Hepatocyte (in vitro differentiated cells): ENCODE results near the gene ABHD16A.

Experiments used
- EZH2 ChIP-seq: fragments of 200-600 bp; sonication (generic); IDR thresholded peaks from 2 replicates; pipeline ENCODE4 v1.6.1; 2016; ENCODE audit warnings: antibody characterized with exemption, mild to moderate bottlenecking, borderline replicate concordance
- TF ChIP-seq, protein P1 (sequence below): fragments of 200-600 bp; sonication (generic); IDR thresholded peaks from 2 replicates; pipeline ENCODE4 v1.5.1; 2016; ENCODE audit warnings: antibody characterized with exemption, mild to moderate bottlenecking; ENCODE audit not compliant: poor library complexity

DNA sequence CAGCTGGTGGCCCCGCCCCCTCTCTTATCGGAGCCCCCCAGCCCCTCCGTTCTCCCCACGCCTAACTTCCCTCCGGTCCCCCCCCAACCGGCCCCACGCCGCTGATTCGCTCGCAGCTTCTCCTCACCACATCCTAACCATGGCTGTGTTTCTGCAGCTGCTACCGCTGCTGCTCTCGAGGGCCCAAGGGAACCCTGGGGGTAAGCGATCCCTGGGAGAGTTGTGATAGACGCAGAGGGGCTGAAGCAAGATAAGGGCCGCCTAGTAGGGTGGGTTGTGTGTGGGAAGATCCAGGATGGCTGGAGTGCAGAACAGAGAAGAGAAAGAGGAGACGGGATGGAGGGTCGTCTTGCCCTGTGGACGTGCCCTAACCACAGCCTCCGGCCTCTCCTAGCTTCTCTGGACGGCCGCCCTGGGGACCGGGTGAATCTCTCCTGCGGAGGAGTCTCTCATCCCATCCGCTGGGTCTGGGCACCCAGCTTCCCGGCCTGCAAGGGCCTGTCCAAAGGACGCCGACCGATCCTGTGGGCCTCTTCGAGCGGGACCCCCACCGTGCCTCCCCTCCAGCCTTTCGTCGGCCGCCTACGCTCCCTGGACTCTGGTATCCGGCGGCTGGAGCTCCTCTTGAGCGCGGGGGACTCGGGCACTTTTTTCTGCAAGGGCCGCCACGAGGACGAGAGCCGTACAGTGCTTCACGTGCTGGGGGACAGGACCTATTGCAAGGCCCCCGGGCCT lies 20.3 kb upstream of the ABHD16A start, which contains the start of gene MPIG6B:
- TF ChIP-seq, protein P1, sequence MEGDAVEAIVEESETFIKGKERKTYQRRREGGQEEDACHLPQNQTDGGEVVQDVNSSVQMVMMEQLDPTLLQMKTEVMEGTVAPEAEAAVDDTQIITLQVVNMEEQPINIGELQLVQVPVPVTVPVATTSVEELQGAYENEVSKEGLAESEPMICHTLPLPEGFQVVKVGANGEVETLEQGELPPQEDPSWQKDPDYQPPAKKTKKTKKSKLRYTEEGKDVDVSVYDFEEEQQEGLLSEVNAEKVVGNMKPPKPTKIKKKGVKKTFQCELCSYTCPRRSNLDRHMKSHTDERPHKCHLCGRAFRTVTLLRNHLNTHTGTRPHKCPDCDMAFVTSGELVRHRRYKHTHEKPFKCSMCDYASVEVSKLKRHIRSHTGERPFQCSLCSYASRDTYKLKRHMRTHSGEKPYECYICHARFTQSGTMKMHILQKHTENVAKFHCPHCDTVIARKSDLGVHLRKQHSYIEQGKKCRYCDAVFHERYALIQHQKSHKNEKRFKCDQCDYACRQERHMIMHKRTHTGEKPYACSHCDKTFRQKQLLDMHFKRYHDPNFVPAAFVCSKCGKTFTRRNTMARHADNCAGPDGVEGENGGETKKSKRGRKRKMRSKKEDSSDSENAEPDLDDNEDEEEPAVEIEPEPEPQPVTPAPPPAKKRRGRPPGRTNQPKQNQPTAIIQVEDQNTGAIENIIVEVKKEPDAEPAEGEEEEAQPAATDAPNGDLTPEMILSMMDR, result no peak
- no peak for TF ChIP-seq EZH2
